ENCODE results near the gene FBXL7. TPM values are rescaled to one million over a fixed set of nuclear protein-coding genes. Genes with fewer than 3 reads are reported as not detected.

Gene FBXL7
- total and polyA plus RNA-seq, 5 donors = 10.2 to 22.2 (median 17.9) TPM

DNA sequence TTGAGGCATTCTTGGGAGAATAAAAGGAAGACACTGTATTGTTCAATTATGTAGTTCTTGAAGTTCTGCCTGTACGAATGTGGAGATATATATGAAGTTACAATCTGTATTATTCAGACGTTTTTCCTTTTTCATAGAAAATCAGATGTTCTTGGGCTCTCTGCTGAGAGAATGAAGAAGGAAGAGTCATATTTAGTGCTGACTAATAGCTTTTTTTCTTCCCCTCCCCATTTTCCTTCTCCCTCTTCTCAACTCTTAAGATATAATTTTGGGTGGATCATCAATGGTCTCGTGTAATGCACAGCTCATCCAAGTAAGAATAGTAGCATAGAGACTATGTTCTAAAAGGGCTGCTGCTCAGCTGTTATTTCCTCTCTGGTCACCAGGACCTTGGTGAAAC, 23.0 kb upstream of the FBXL7 start:
- ATAC-seq (no peak), DNase-seq (no peak)
- H3K27me3 ChIP-seq (ENCODE audit: control insufficient read depth, insufficient read depth) = no peaks in the 10 kb centered on the region
- 89% methylated on average over 3 of the region's 3 CpGs for WGBS
- H3K9me3 ChIP-seq (ENCODE audit: control insufficient read depth, low read length) = no peaks in the 10 kb centered on the region
- no peak overlapping the region for H3K4me3 ChIP-seq (ENCODE audit: low read length)
- H3K4me1 ChIP-seq (ENCODE audit: control insufficient read depth, insufficient read depth, low read length) = no peaks in the 10 kb centered on the region
- no peak overlapping the region for H3K27ac ChIP-seq (ENCODE audit: low read length)
- intact Hi-C loops (cut with DNase I) = loop anchor here in 1 of 4 donors (10.0 kb wide), 1 partner anchor 518 kb away; no protein-coding TSS in a partner anchor

GRCh38 chr5:15480436-15480835, 19.5 kb upstream of the FBXL7 start:
- Histone ChIP-seq H3K9me3 (ENCODE audit: control insufficient read depth, low read length) (no peaks in the 10 kb centered on the region), H3K27ac (ENCODE audit: low read length) (no peak overlapping the region), H3K27me3 (ENCODE audit: control insufficient read depth, insufficient read depth) (no peaks in the 10 kb centered on the region), H3K4me1 (ENCODE audit: control insufficient read depth, insufficient read depth, low read length) (no peaks in the 10 kb centered on the region), H3K4me3 (ENCODE audit: low read length) (no peak overlapping the region)
- intact Hi-C loops (cut with DNase I) = no loop called here
- no peak for DNase-seq
- ATAC-seq = no peak
- WGBS = 79% methylated on average over 2 of the region's 2 CpGs

DNA sequence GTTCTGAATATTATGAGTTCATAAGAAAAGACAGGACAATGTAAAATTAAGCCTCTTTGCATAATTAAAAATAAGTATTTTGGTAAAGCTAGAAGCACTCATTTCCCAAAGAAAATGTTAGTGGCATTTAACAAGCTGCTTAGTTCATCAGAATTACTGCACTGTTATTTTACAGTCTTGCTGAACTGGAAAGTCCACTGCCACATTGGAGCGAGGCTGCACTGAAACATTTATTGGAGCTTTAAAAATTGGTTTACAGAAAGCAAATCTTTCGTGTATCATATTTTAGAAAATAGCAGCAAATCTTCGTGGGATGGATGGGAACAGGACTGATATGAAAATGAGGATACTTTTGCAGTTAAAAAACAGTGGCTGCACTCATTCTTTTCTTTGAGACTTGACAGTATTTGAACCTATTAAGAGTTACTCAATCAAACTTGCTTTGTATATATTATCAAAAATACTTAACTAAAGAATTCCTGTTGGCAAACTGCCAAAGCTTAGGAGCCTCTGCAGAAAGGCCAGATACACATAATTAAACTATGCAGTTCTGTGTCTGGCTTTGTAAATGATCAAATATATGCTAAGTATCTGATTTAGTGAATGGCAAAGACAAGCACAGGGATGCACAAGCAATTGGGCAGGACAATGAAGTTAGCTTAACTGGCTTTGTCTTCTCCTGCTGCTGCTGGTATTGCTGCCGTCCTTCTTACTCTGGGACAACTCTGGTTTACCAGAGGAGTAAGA, 16.5 kb upstream of the FBXL7 start:
- no peak for ATAC-seq
- WGBS = 64% methylated on average over 4 of the region's 4 CpGs

GRCh38 chr5:15487228-15487627, 12.8 kb upstream of the FBXL7 start:
- ATAC-seq = no peak
- Histone ChIP-seq H3K9me3 (ENCODE audit: control insufficient read depth, low read length) (peaks cover 2% of the 10 kb centered on the region), H3K4me3 (ENCODE audit: low read length) (no peak overlapping the region), H3K4me1 (ENCODE audit: control insufficient read depth, insufficient read depth, low read length) (no peaks in the 10 kb centered on the region), H3K27me3 (ENCODE audit: control insufficient read depth, insufficient read depth) (no peaks in the 10 kb centered on the region), H3K27ac (ENCODE audit: low read length) (no peak overlapping the region)
- intact Hi-C loops (cut with DNase I) = no loop called here
- 62% methylated on average over 2 of the region's 2 CpGs for WGBS
- DNase-seq = no peak

More for the DNA sequence above, 16.5 kb upstream of the FBXL7 start:
- Histone ChIP-seq H3K27ac (ENCODE audit: low read length) (no peak overlapping the region), H3K4me3 (ENCODE audit: low read length) (no peak overlapping the region), H3K9me3 (ENCODE audit: control insufficient read depth, low read length) (no peaks in the 10 kb centered on the region), H3K27me3 (ENCODE audit: control insufficient read depth, insufficient read depth) (no peaks in the 10 kb centered on the region), H3K4me1 (ENCODE audit: control insufficient read depth, insufficient read depth, low read length) (no peaks in the 10 kb centered on the region)
- no peak for DNase-seq
- intact Hi-C loops (cut with DNase I) = no loop called here

GRCh38 chr5:15489571-15490235, 10.3 kb upstream of the FBXL7 start:
- H3K4me3 ChIP-seq (ENCODE audit: low read length) = no peak overlapping the region
- intact Hi-C loops (cut with DNase I) = loop anchor here in 1 of 4 donors (10.0 kb wide), 1 partner anchor 305 kb away; no protein-coding TSS in a partner anchor
- H3K27me3 ChIP-seq (ENCODE audit: control insufficient read depth, insufficient read depth) = no peaks in the 10 kb centered on the region
- H3K9me3 ChIP-seq (ENCODE audit: control insufficient read depth, low read length) = peaks cover 2% of the 10 kb centered on the region
- H3K4me1 ChIP-seq (ENCODE audit: control insufficient read depth, insufficient read depth, low read length) = no peaks in the 10 kb centered on the region
- ATAC-seq = peak in 1 of 2 donors; percentile 18
- DNase-seq = peak in 1 of 3 donors; percentile 61
- WGBS = 59% methylated on average over 5 of the region's 5 CpGs
- H3K27ac ChIP-seq (ENCODE audit: low read length) = no peak overlapping the region

- Histone ChIP-seq H3K9me3 (ENCODE audit: control insufficient read depth, low read length) (peaks cover 2% of the 10 kb centered on the region), H3K4me3 (ENCODE audit: low read length) (no peak overlapping the region), H3K4me1 (ENCODE audit: control insufficient read depth, insufficient read depth, low read length) (no peaks in the 10 kb centered on the region), H3K27me3 (ENCODE audit: control insufficient read depth, insufficient read depth) (no peaks in the 10 kb centered on the region), H3K27ac (ENCODE audit: low read length) (no peak overlapping the region)
- ATAC-seq (no peak), DNase-seq (no peak)
- intact Hi-C loops (cut with DNase I) = loop anchor here in 1 of 4 donors (10.0 kb wide), 1 partner anchor 302 kb away; no protein-coding TSS in a partner anchor
- WGBS = 97% methylated on average over 1 of the region's 1 CpG
Observed at GRCh38 chr5:15492545-15492944, 7.4 kb upstream of the FBXL7 start.

DNA sequence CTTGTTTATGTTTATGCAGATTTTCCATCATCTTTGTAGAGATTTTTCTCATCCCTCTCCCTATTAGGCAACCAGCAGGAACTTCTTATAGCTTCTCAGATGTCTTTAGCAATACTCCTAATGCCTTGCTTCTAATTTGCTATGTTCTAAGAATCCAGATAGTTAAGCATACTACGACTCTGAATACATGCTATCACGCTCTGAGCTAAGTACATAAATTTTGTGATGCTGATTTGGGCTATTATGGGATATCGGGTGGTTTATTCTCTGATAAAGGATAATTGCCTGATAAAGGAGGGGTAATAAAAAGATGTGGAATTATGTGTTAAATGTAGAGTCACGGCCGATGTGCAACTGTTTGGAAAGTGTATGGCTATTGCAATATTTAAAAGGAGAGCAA, 6.5 kb upstream of the FBXL7 start:
- 86% methylated on average over 5 of the region's 5 CpGs for WGBS
- intact Hi-C loops (cut with DNase I) = loop anchor here in 1 of 4 donors (10.0 kb wide), 1 partner anchor 301 kb away; no protein-coding TSS in a partner anchor

GRCh38 chr5:15495026-15495425, 5.0 kb upstream of the FBXL7 start:
- no peak for ATAC-seq
- no peak for DNase-seq
- Histone ChIP-seq H3K4me3 (ENCODE audit: low read length) (no peak overlapping the region), H3K27ac (ENCODE audit: low read length) (no peak overlapping the region), H3K4me1 (ENCODE audit: control insufficient read depth, insufficient read depth, low read length) (no peaks in the 10 kb centered on the region), H3K9me3 (ENCODE audit: control insufficient read depth, low read length) (no peaks in the 10 kb centered on the region), H3K27me3 (ENCODE audit: control insufficient read depth, insufficient read depth) (no peaks in the 10 kb centered on the region)
- WGBS = 75% methylated on average over 6 of the region's 6 CpGs
- intact Hi-C loops (cut with DNase I) = loop anchor here in 1 of 4 donors (10.0 kb wide), 1 partner anchor 300 kb away; no protein-coding TSS in a partner anchor

More for the DNA sequence above, 6.5 kb upstream of the FBXL7 start:
- no peak for DNase-seq
- H3K27ac ChIP-seq (ENCODE audit: low read length) = no peak overlapping the region
- no peak for ATAC-seq
- H3K4me3 ChIP-seq (ENCODE audit: low read length) = no peak overlapping the region
- peaks cover 2% of the 10 kb centered on the region for H3K9me3 ChIP-seq (ENCODE audit: control insufficient read depth, low read length)
- H3K4me1 ChIP-seq (ENCODE audit: control insufficient read depth, insufficient read depth, low read length) = no peaks in the 10 kb centered on the region
- H3K27me3 ChIP-seq (ENCODE audit: control insufficient read depth, insufficient read depth) = no peaks in the 10 kb centered on the region

DNA sequence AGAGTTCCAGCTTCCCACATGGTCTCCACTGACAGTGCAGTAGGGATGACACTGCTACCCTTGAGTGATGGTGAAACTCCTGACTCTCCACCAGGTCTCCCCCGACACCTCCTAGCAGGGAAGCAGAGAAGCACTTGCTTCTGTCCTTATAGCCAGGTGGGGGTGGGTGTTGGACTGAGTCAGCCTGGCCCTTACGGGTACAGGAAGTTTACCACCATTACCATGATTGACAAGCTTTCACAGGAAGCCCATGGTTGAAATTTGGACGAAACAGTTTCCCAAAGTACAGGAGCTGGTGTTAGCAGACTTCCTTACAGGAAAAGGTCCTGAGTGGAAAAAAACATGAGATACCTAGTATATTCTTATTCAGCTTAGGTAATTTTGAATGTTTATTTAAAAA, 3.1 kb upstream of the FBXL7 start:
- Histone ChIP-seq H3K9me3 (ENCODE audit: control insufficient read depth, low read length) (no peaks in the 10 kb centered on the region), H3K4me1 (ENCODE audit: control insufficient read depth, insufficient read depth, low read length) (no peaks in the 10 kb centered on the region), H3K27ac (ENCODE audit: low read length) (no peak overlapping the region), H3K4me3 (ENCODE audit: low read length) (no peak overlapping the region), H3K27me3 (ENCODE audit: control insufficient read depth, insufficient read depth) (no peaks in the 10 kb centered on the region)
- intact Hi-C loops (cut with DNase I) = loop anchor here in 1 of 4 donors (10.0 kb wide), 1 partner anchor 298 kb away; no protein-coding TSS in a partner anchor
- WGBS = 73% methylated on average over 3 of the region's 3 CpGs
- DNase-seq = no peak
- ATAC-seq = no peak

DNA sequence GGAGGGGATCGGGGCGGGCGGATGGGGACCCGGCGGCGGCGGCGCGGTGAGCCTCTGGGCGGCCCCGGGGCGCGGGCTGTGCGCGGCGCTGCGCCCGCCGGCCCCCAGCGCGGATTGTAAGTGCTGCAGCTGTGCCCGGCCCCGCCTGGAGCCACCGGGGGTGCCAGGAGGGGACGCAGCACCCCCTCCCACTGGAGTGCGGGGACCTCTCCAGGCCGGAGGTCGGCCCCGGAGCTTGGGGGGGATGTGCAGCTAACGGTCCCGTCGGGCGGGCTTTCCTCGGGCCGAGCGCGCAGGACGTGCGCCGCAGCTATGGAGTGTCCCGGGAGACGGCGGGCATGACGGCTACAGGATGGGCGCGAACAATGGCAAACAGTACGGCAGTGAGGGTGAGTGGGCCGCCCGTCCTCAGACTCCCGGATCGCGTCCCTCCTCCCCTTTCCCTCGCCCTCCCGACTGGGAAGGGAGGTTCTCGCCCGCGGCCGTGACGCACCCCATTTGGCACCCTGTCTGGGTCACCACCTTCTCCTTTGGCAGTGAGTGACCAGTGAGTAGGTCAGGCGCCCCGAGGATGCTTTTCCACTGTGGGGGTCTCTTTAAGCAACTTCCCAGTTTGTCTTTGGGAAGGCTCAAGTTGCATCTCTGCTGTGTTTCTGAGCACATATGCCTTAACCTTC, 483 bp downstream of the FBXL7 start:
- Histone ChIP-seq H3K4me3 (ENCODE audit: low read length) (peak overlapping the region; percentile 73), H3K27ac (ENCODE audit: low read length) (peak overlapping the region; percentile 73), H3K9me3 (ENCODE audit: control insufficient read depth, low read length) (no peaks in the 10 kb centered on the region), H3K27me3 (ENCODE audit: control insufficient read depth, insufficient read depth) (no peaks in the 10 kb centered on the region), H3K4me1 (ENCODE audit: control insufficient read depth, insufficient read depth, low read length) (peaks cover 3% of the 10 kb centered on the region)
- intact Hi-C loops (cut with DNase I) = no loop called here
- ATAC-seq = peak; percentile 73 to 86
- 1% methylated on average over 61 of the region's 61 CpGs for WGBS
- peak; percentile 85 to 91 (median 90) for DNase-seq

All from right cardiac atrium (tissue), 5 donors.